BE2C (cell line): ENCODE data around the gene CARD10.
A peak's percentile ranks its signal among the peaks of the same experiment; 100 is the strongest.
"Not testable (repeated sequence)": the region's sequence is repeated elsewhere in the genome, so short reads cannot be mapped to it uniquely, and the experiment has no call there.

ENCODE experiments used
- DNase-seq: peaks from one replicate; pipeline ENCODE4 v3.0.0-alpha.2; 2020
- H3K27me3 ChIP-seq: fragments of 250-450 bp; sonication (Bioruptor Pico); 2 replicates; pipeline ENCODE4 v1.5.1; 2020; ENCODE audit warnings: mild to moderate bottlenecking
- H3K36me3 ChIP-seq: fragments of 250-450 bp; sonication (Bioruptor Pico); 2 replicates; pipeline ENCODE4 v1.5.1; 2020; ENCODE audit warnings: mild to moderate bottlenecking
- H3K4me1 ChIP-seq: fragments of 250-450 bp; sonication (Bioruptor Pico); 2 replicates; pipeline ENCODE4 v1.5.1; 2020
- H3K4me3 ChIP-seq: 2 replicates; pipeline ENCODE4 v1.5.1; 2011; ENCODE audit warnings: low read depth, low read length
- H3K9me3 ChIP-seq: fragments of 250-450 bp; sonication (Bioruptor Pico); 2 replicates; pipeline ENCODE4 v1.5.1; 2020
- CTCF ChIP-seq: IDR thresholded peaks from 2 replicates; pipeline ENCODE4 v1.5.1; 2012; ENCODE audit warnings: mild to moderate bottlenecking, low read depth, low read length

The CARD10 gene

DNA sequence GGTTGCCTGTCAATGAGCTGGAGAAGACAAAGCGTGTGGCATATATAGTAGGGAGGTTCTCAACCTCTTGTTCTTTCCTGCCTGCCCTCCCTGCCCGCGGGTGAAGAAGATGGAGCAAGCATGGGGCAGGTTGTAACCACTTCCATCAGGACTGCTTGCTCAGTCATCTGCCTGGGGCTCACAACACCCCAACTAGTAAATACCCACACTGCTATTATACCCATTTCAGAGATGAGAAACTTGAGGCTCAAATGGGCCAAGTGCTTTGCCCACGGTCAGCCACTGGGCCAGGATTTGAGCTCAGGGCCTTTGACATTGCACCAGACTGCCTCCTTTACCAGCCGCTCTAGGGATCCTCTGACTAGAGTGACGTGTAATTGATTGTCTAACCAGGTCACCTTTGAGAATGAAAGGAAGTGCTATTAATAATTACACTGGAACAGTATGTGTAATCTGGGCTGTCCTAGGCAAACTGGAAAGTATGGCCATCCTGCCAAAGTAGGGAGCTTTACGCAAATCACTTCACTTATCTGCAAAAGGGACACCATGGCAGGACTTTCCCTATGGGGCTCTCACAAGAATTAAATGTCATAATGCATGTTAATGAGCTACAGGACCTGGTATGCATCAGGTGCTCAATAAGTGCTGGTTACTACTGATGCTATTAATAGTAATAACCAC is 38.2 kb upstream of the CARD10 start:
- Histone ChIP-seq H3K36me3 (no peaks in the 10 kb centered on the region), H3K4me3 (no peak overlapping the region), H3K4me1 (no peaks in the 10 kb centered on the region; the same call in 1 of the 2 replicates), H3K27me3 (peaks cover 22% of the 10 kb centered on the region), H3K9me3 (no peaks in the 10 kb centered on the region)
- DNase-seq, result no peak
- TF ChIP-seq CTCF, result no peak

- Histone ChIP-seq H3K4me1 (no peaks in the 10 kb centered on the region; the same call in 1 of the 2 replicates), H3K36me3 (no peaks in the 10 kb centered on the region), H3K27me3 (peaks cover 19% of the 10 kb centered on the region), H3K9me3 (no peaks in the 10 kb centered on the region), H3K4me3 (no peak overlapping the region)
- no peak for TF ChIP-seq CTCF
- DNase-seq, result no peak
Measured at GRCh38 chr22:37556710-37557109, 37.5 kb upstream of the CARD10 start.

GRCh38 chr22:37555029-37555428 is 35.8 kb upstream of the CARD10 start:
- H3K4me1 ChIP-seq, result no peaks in the 10 kb centered on the region
- no peaks in the 10 kb centered on the region for H3K36me3 ChIP-seq
- no peak overlapping the region for H3K4me3 ChIP-seq
- no peak for DNase-seq
- H3K9me3 ChIP-seq, result no peaks in the 10 kb centered on the region
- H3K27me3 ChIP-seq, result peaks cover 3% of the 10 kb centered on the region; the same call in 1 of the 2 replicates
- no peak for TF ChIP-seq CTCF

DNA sequence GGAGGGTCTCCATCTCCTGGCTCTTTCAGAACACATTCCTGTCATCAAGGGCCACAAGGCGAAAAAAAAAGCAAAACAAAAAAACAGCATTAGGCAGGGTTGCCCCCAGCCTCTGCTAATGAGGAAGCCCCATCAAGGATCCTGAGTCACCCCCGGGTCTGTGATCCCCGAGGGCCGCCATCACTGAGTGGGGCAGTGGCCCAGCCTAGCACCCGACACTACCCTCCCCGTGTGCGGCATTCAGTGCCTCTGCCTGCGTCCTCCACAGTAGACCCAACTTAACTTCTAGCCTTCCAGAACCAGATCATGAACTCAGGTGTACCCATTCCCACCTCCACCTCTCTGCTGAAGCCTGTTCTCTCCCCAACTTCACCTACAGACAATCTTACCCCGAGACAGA is 34.5 kb upstream of the CARD10 start:
- Histone ChIP-seq H3K4me1 (no peaks in the 10 kb centered on the region), H3K27me3 (no peaks in the 10 kb centered on the region), H3K36me3 (no peaks in the 10 kb centered on the region), H3K9me3 (no peaks in the 10 kb centered on the region), H3K4me3 (no peak overlapping the region)
- DNase-seq, result no peak
- TF ChIP-seq CTCF, result no peak

- no peaks in the 10 kb centered on the region for H3K4me1 ChIP-seq
- no peaks in the 10 kb centered on the region for H3K36me3 ChIP-seq
- DNase-seq, result peak; percentile 56
- no peaks in the 10 kb centered on the region for H3K9me3 ChIP-seq
- no peak for TF ChIP-seq CTCF
- H3K4me3 ChIP-seq, result no peak overlapping the region
- no peaks in the 10 kb centered on the region for H3K27me3 ChIP-seq
Measured at GRCh38 chr22:37552524-37553163, 33.4 kb upstream of the CARD10 start.

DNA sequence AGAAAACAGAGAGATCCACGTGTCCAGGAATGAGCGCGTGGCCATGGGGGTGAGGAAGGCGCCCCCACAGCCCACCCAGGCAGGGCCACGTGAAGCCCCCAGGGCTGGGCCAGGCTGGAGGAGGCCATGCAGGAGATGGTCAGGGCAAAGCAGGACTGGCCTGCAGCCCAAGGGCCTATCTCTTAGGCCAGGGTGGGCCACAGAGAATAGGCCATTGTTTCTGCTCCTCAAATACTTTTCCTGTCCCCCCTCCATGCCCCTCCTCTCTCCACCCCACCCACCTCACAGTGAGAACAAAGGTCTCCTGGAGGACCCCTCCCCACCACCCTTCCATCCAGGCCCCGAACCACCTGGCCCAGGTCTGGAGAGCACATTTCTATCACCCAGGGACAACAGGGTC is 32.8 kb upstream of the CARD10 start:
- no peak for DNase-seq
- Histone ChIP-seq H3K27me3 (no peaks in the 10 kb centered on the region), H3K9me3 (no peaks in the 10 kb centered on the region), H3K36me3 (no peaks in the 10 kb centered on the region), H3K4me3 (no peak overlapping the region), H3K4me1 (no peaks in the 10 kb centered on the region)
- TF ChIP-seq CTCF, result no peak

DNA sequence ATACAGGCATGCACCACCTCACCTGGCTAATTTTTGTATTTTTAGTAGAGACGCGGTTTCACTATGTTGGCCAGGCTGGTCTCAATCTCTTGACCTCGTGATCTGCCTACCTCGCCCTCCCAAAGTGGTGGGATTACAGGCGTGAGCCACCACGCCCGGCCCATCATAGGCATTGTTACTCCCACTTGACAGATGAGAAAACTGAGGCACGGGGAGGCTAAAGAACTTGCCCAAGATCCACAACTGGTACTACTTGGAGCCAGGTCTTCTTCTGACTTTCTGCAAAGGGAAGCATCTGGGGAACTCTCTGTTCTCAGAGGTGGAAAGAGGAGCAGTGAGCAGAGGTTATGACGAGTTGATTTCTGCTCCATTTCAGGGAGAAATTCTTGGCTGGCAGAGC is 31.7 kb upstream of the CARD10 start:
- not testable (repeated sequence) for H3K9me3 ChIP-seq, H3K4me1 ChIP-seq, H3K36me3 ChIP-seq, H3K27me3 ChIP-seq, H3K4me3 ChIP-seq, DNase-seq
